Breast epithelium (tissue), 4 donors: ENCODE data around the gene WWOX. TPM values are rescaled to one million over a fixed set of nuclear protein-coding genes. Genes with fewer than 3 reads are reported as not detected.

Source experiments
- DNase-seq, 2 donors: peaks; one replicate each; pipeline ENCODE4 v3.0.0-alpha.2; 2019; ENCODE audit warnings: low spot score in 2 of 2
- H3K27ac ChIP-seq, 2 donors: fragments of 200-600 bp; sonication (generic) in 1 of 2; one replicate each; pipeline ENCODE4 v1.5.1; 2016 to 2019; ENCODE audit warnings: mild to moderate bottlenecking in 1 of 2
- H3K27me3 ChIP-seq, 2 donors: fragments of 200-600 bp; sonication (generic) in 1 of 2; one replicate each; pipeline versions ENCODE4 v1.5.1 to v1.6.0; 2017 to 2019; ENCODE audit warnings: control low read depth in 1 of 2, mild to moderate bottlenecking in 1 of 2
- H3K36me3 ChIP-seq: fragments of 200-600 bp; one replicate; pipeline ENCODE4 v1.5.1; 2019
- H3K4me1 ChIP-seq, 2 donors: fragments of 200-600 bp; sonication (generic); one replicate each; pipeline ENCODE4 v1.5.1; 2016 to 2019; ENCODE audit warnings: control low read depth in 1 of 2
- H3K4me3 ChIP-seq, 3 donors: fragments of 200-600 bp; sonication (generic); 1 replicate in 2 of 3; 2 replicates in 1 of 3; pipeline ENCODE4 v1.5.1; 2016 to 2019; ENCODE audit warnings: mild to moderate bottlenecking in 3 of 3, moderate library complexity in 2 of 3
- H3K9me3 ChIP-seq, 2 donors: fragments of 200-600 bp; sonication (generic) in 1 of 2; one replicate each; pipeline ENCODE4 v1.5.1; 2016 to 2019; ENCODE audit warnings: control low read depth in 1 of 2
- CTCF ChIP-seq, 3 donors: fragments of 450-650 bp; IDR thresholded peaks; one replicate each; pipeline ENCODE4 v1.5.1; 2016 to 2017; ENCODE audit warnings: antibody characterized with exemption in 3 of 3, mild to moderate bottlenecking in 3 of 3, moderate library complexity in 3 of 3
- POLR2A ChIP-seq: fragments of 450-650 bp; IDR thresholded peaks from one replicate; pipeline ENCODE4 v1.6.1; 2016; ENCODE audit warnings: antibody characterized with exemption, mild to moderate bottlenecking, moderate library complexity
- POLR2AphosphoS5 ChIP-seq, 3 donors: sonication (generic); formaldehyde crosslinking; IDR thresholded peaks; one replicate each; pipeline ENCODE4 v1.6.1; 2017; ENCODE audit warnings: antibody characterized with exemption in 3 of 3
- intact Hi-C: fragments of 100-400 bp; cut with DNase I; formaldehyde crosslinking; loops from one replicate; pipeline ENCODE4 v1.15.1; 2023; ENCODE audit warnings: low total_unique reads
- total RNA-seq, 3 donors: library from RNA; depleted of rRNA; stranded (reverse); fragments of >200 nt; gene quantifications; one replicate each; pipeline ENCODE4 v1.1.0, GENCODE V29; 2016

The WWOX gene
- total RNA-seq, 3 donors from 2014 or later: 42.9 to 73.6 (median 43.4) TPM

DNA sequence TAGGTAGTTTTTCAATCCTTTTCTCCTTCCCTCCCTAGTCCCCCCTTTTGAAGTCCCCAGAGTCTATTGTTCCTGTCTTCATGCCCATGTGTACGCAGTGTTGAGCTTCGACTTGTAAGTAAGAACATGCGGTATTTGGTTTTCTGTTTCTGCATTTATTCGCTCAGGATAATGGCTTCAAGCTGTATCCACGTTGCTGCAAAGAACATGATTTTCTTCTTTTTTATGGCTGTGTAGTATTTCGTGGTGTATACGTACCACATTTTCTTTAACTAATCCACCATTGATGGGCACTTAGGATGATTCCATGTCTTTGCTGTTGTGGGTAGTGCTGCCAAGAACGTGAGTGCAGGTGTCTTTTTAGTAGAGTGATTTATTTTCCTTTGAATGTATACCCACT lies 651.2 kb downstream of the WWOX start:
- H3K27ac ChIP-seq: no peak overlapping the region
- no peaks in the 10 kb centered on the region for H3K9me3 ChIP-seq
- H3K4me1 ChIP-seq: no peaks in the 10 kb centered on the region
- intact Hi-C loops: loop anchor here (5.0 kb wide), 1 partner anchor 447 kb away; no protein-coding TSS in a partner anchor
- DNase-seq: no peak
- no peaks in the 10 kb centered on the region for H3K36me3 ChIP-seq
- no peak overlapping the region for H3K4me3 ChIP-seq
- no peaks in the 10 kb centered on the region for H3K27me3 ChIP-seq
- TF ChIP-seq CTCF (IDR thresholded peaks at IDR 0.05): no peak
- no peak for TF ChIP-seq POLR2A
- TF ChIP-seq POLR2AphosphoS5 (IDR thresholded peaks at IDR 0.05): no peak

DNA sequence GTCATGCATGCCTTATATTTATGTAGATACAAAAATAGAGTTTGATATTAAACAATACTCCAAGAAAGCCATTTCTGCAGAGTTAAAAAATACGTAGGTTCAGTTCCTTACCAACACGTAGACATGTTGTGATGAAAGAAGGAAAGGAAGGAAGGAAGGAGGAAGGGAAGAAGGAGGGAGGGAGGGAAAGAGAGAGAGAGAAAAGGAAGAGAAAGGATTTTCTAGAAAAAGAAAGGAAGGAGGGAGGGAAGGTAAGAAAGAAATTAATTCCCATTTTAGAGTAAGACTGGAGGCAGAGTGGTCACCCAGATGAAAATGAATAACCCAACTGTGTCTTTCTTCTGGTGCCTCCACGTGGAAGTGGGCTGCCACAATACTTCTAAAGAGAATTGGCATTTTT lies 652.1 kb downstream of the WWOX start:
- intact Hi-C loops: loop anchor here (5.0 kb wide), 1 partner anchor 446 kb away; no protein-coding TSS in a partner anchor
- no peak overlapping the region for H3K4me3 ChIP-seq
- H3K9me3 ChIP-seq: no peaks in the 10 kb centered on the region
- H3K36me3 ChIP-seq: no peaks in the 10 kb centered on the region
- DNase-seq: no peak
- H3K27ac ChIP-seq: no peak overlapping the region
- TF ChIP-seq CTCF (IDR thresholded peaks at IDR 0.05): no peak
- TF ChIP-seq POLR2AphosphoS5 (IDR thresholded peaks at IDR 0.05): no peak
- TF ChIP-seq POLR2A: no peak
- H3K4me1 ChIP-seq: no peaks in the 10 kb centered on the region
- H3K27me3 ChIP-seq: no peaks in the 10 kb centered on the region

DNA sequence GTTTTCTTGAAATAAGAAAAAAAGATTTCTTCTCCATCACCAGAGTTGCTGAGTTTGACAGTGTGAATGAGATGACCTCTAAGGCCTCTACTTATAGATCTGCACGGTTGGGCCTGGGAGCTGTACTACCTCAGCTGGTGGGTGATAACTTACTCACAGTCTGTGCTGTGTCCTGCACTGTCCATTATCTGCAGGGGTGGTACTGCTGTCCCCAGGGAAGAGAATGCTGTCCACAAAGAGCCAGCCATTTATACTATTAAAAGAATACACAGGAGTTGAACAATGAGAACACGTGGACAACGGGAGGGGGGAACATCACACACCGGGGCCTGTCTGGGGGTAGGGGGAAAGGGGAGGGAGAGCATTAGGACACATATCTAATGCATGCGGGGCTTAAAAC lies 655.3 kb downstream of the WWOX start:
- no peaks in the 10 kb centered on the region for H3K4me1 ChIP-seq
- intact Hi-C loops: loop anchor here (5.0 kb wide), 1 partner anchor 443 kb away; no protein-coding TSS in a partner anchor

DNA sequence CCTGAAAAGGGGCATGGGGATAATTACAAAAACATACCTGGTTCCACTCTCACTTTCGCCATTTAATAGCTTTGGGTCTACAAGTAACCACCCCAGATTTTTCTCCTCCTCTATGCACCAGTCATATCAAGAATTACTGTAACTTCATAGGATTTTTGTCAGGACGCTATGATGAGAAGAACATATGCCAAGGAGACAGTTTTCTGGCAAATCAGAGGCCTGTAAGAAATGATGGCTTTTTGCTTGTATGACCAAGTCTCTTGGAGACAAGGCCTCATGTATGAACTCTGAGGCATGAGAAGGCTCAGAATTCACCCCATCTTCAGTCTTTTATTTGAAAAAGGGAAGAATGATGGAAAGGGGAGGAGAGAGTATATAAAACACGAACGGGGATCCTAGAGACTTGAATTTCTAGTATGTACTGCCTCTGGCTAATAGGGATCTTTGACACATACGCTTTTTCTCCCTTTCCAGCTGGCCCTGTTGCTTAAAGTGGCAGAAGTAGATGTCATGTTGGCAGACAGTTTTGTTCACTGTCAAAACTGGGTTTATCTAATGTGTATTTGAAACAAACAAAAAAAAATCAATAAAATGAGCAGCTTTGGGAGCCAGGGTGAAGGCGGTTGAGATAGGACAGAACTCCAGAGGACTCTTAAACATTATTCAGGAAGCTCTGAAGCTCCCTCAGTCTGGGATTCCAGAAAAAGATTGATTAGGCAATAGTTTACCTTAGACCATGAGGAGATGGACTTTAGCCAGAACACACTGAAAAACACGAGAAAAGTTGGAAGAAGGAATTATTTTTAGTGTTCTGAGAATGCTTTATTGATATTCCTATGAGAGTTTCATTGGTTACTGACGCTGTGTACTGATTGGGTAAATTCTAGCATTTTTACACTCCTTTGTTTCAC lies 656.6 kb downstream of the WWOX start:
- TF ChIP-seq POLR2AphosphoS5 (IDR thresholded peaks at IDR 0.05) (no peak), POLR2A (no peak), CTCF (IDR thresholded peaks at IDR 0.05) (no peak)
- Histone ChIP-seq H3K27me3 (no peaks in the 10 kb centered on the region), H3K9me3 (no peaks in the 10 kb centered on the region), H3K4me3 (no peak overlapping the region), H3K27ac (no peak overlapping the region), H3K36me3 (no peaks in the 10 kb centered on the region), H3K4me1 (no peaks in the 10 kb centered on the region)
- no peak for DNase-seq
- intact Hi-C loops: no loop called here

More for the DNA sequence above, 655.3 kb downstream of the WWOX start:
- no peak overlapping the region for H3K27ac ChIP-seq
- no peaks in the 10 kb centered on the region for H3K27me3 ChIP-seq
- no peaks in the 10 kb centered on the region for H3K36me3 ChIP-seq
- no peak overlapping the region for H3K4me3 ChIP-seq
- no peak for DNase-seq
- TF ChIP-seq CTCF (IDR thresholded peaks at IDR 0.05) (no peak), POLR2AphosphoS5 (IDR thresholded peaks at IDR 0.05) (no peak), POLR2A (no peak)
- no peaks in the 10 kb centered on the region for H3K9me3 ChIP-seq

DNA sequence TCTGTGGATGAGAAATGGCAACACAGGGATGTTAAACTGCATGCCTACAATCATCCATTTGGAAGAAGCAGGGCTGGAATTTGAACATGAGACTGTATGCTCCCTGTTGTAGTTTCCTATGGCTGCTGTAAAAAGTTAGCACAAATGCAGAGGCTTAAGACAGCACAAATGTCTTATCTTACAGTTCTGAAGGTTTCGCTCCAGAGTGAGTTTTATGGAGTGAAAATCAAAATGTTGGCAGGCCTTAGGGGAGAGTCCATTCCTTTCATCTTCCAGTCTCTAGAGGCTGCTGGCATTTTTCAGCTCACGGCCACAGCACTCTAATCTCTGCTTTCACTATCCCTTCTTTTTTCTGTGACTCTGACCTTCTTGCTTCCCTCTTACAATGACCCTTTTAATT lies 660.1 kb downstream of the WWOX start:
- Histone ChIP-seq H3K36me3 (no peaks in the 10 kb centered on the region), H3K27ac (no peak overlapping the region), H3K4me3 (no peak overlapping the region), H3K27me3 (no peaks in the 10 kb centered on the region), H3K9me3 (no peaks in the 10 kb centered on the region), H3K4me1 (no peaks in the 10 kb centered on the region)
- intact Hi-C loops: no loop called here
- DNase-seq: no peak
- TF ChIP-seq POLR2AphosphoS5 (IDR thresholded peaks at IDR 0.05) (no peak), POLR2A (no peak), CTCF (IDR thresholded peaks at IDR 0.05) (no peak)
